Mesenchymal stem cell (in vitro differentiated cells and primary cell): ENCODE data around the gene MEX3A.
A peak's percentile ranks its signal among the peaks of the same experiment; 100 is the strongest.
"Not testable (repeated sequence)": the region's sequence is repeated elsewhere in the genome, so short reads cannot be mapped to it uniquely, and the experiment has no call there.

Experiments used
- DNase-seq: peaks from one replicate; pipeline ENCODE4 v3.0.0-alpha.2; 2013
- H2AFZ ChIP-seq: one replicate; pipeline ENCODE4 v1.6.1; 2013; ENCODE audit warnings: low read depth, mild to moderate bottlenecking, control low read depth, inconsistent platforms, low read length, moderate library complexity
- H2AK5ac ChIP-seq: 2 replicates; pipeline ENCODE4 v1.6.1; 2013; ENCODE audit warnings: low read length, moderate library complexity, mild to moderate bottlenecking, inconsistent platforms; ENCODE audit not compliant: severe bottlenecking
- H2BK120ac ChIP-seq: one replicate; pipeline ENCODE4 v1.6.1; 2013; ENCODE audit warnings: low read depth, mild to moderate bottlenecking, inconsistent platforms, low read length, moderate library complexity
- H2BK12ac ChIP-seq, 2 experiments: one replicate each; pipeline ENCODE4 v1.6.1; 2013; ENCODE audit warnings: inconsistent platforms in 2 of 2, low read length in 2 of 2, mild to moderate bottlenecking in 2 of 2, moderate library complexity in 2 of 2, control low read depth in 1 of 2
- H2BK15ac ChIP-seq: one replicate; pipeline ENCODE4 v1.6.1; 2013; ENCODE audit warnings: mild to moderate bottlenecking, low read depth, inconsistent platforms; ENCODE audit not compliant: poor library complexity, severe bottlenecking
- H2BK5ac ChIP-seq: 2 replicates; pipeline ENCODE4 v1.6.1; 2013; ENCODE audit warnings: low read depth, mild to moderate bottlenecking, low read length, control low read depth, inconsistent platforms; ENCODE audit not compliant: poor library complexity, severe bottlenecking
- H3K14ac ChIP-seq, 2 experiments: one replicate each; pipeline ENCODE4 v1.6.1; 2013; ENCODE audit warnings: inconsistent platforms in 2 of 2, low read length in 2 of 2, control low read depth in 1 of 2, mild to moderate bottlenecking in 1 of 2, moderate library complexity in 1 of 2
- H3K18ac ChIP-seq, 2 experiments: one replicate each; pipeline ENCODE4 v1.6.1; 2013; ENCODE audit warnings: inconsistent platforms in 2 of 2, low read length in 2 of 2, control low read depth in 1 of 2, low read depth in 1 of 2, mild to moderate bottlenecking in 1 of 2
- H3K23ac ChIP-seq, 2 experiments: one replicate each; pipeline ENCODE4 v1.6.1; 2013; ENCODE audit warnings: inconsistent platforms in 2 of 2, low read length in 2 of 2, mild to moderate bottlenecking in 2 of 2, moderate library complexity in 2 of 2, control low read depth in 1 of 2
- H3K27ac ChIP-seq: 2 replicates; pipeline ENCODE4 v1.5.1; 2013; ENCODE audit warnings: mild to moderate bottlenecking, moderate library complexity, low read length, control low read depth, inconsistent platforms; ENCODE audit not compliant: poor library complexity, severe bottlenecking
- H3K27me3 ChIP-seq, 2 experiments: 2 replicates each; pipeline versions ENCODE4 v1.6.1 to v1.7.0; 2013; ENCODE audit warnings: low read length in 2 of 2, mild to moderate bottlenecking in 2 of 2, moderate library complexity in 2 of 2, control low read depth in 1 of 2, inconsistent platforms in 1 of 2; ENCODE audit not compliant: control insufficient read depth in 1 of 2, insufficient read depth in 1 of 2
- H3K36me3 ChIP-seq, 2 experiments: 2 replicates each; pipeline versions ENCODE4 v1.6.1 to v1.7.0; 2013; ENCODE audit warnings: low read length in 2 of 2, control low read depth in 1 of 2, inconsistent platforms in 1 of 2, low read depth in 1 of 2, mild to moderate bottlenecking in 1 of 2; ENCODE audit not compliant: insufficient read depth in 2 of 2, control insufficient read depth in 1 of 2
- H3K4ac ChIP-seq, 2 experiments: one replicate each; pipeline ENCODE4 v1.6.1; 2013; ENCODE audit warnings: inconsistent platforms in 2 of 2, low read length in 2 of 2, mild to moderate bottlenecking in 2 of 2, moderate library complexity in 2 of 2, control low read depth in 1 of 2, low read depth in 1 of 2
- H3K4me1 ChIP-seq: 2 replicates; pipeline ENCODE4 v1.6.1; 2013; ENCODE audit warnings: low read depth, low read length, control low read depth; ENCODE audit not compliant: control insufficient read depth, insufficient read depth
- H3K4me2 ChIP-seq: 2 replicates; pipeline ENCODE4 v1.6.1; 2013; ENCODE audit warnings: low read length, mild to moderate bottlenecking, inconsistent platforms; ENCODE audit not compliant: poor library complexity, severe bottlenecking
- H3K4me3 ChIP-seq, 2 experiments: 2 replicates each; pipeline versions ENCODE4 v1.5.1 to v1.7.0; 2013; ENCODE audit warnings: low read length in 2 of 2, mild to moderate bottlenecking in 2 of 2, control low read depth in 1 of 2, low read depth in 1 of 2; ENCODE audit not compliant: insufficient read depth in 1 of 2
- H3K79me1 ChIP-seq: replicated peaks from 2 replicates; pipeline ENCODE4 v1.6.1; 2013; ENCODE audit warnings: mild to moderate bottlenecking, control low read depth, low read length, inconsistent platforms; ENCODE audit not compliant: poor library complexity, severe bottlenecking
- H3K9ac ChIP-seq: 2 replicates; pipeline ENCODE4 v1.7.0; 2013; ENCODE audit warnings: mild to moderate bottlenecking, low read length, moderate library complexity
- H3K9me3 ChIP-seq: 2 replicates; pipeline ENCODE4 v1.7.0; 2013; ENCODE audit warnings: mild to moderate bottlenecking, low read length; ENCODE audit not compliant: control insufficient read depth
- H4K8ac ChIP-seq: one replicate; pipeline ENCODE4 v1.6.1; 2013; ENCODE audit warnings: inconsistent platforms, mild to moderate bottlenecking, low read length, moderate library complexity
- H4K91ac ChIP-seq: one replicate; pipeline ENCODE4 v1.6.1; 2013; ENCODE audit warnings: mild to moderate bottlenecking, low read length, inconsistent platforms
- WGBS: methylation state at CpG from one replicate; pipeline ENCODE4 v1.1.7; 2013; ENCODE audit warnings: mixed read lengths; 5-methylcytosine and 5-hydroxymethylcytosine counted together

The MEX3A gene

GRCh38 chr1:156072251-156072650 is 10.0 kb downstream of the MEX3A start:
- WGBS: 81% methylated on average over 5 of the region's 6 CpGs
- H3K4ac ChIP-seq: no peak overlapping the region

GRCh38 chr1:156071332-156071816 is 10.9 kb downstream of the MEX3A start:
- H2BK12ac ChIP-seq, H2AFZ ChIP-seq, H3K4me3 ChIP-seq, H2BK120ac ChIP-seq, H4K8ac ChIP-seq, H2BK5ac ChIP-seq, H3K14ac ChIP-seq, DNase-seq, H4K91ac ChIP-seq, H3K9ac ChIP-seq, H3K4me1 ChIP-seq, H2BK15ac ChIP-seq, H3K4ac ChIP-seq, H2AK5ac ChIP-seq, H3K23ac ChIP-seq, H3K27ac ChIP-seq, H3K9me3 ChIP-seq, H3K18ac ChIP-seq, H3K4me2 ChIP-seq: not testable (repeated sequence)
- peaks cover 0 to 10% of the 10 kb centered on the region in 2 experiments for H3K27me3 ChIP-seq
- peaks cover 0 to 41% of the 10 kb centered on the region in 2 experiments for H3K36me3 ChIP-seq
- 90% methylated on average over 6 of the region's 7 CpGs for WGBS
- peaks cover 24% of the 10 kb centered on the region for H3K79me1 ChIP-seq

More at GRCh38 chr1:156072251-156072650, 10.0 kb downstream of the MEX3A start:
- Histone ChIP-seq H2BK5ac (no peak overlapping the region), H3K4me1 (peaks cover 17% of the 10 kb centered on the region), H3K9me3 (no peaks in the 10 kb centered on the region), H3K14ac (no peak overlapping the region), H2AFZ (no peak overlapping the region), H3K4me3 (no peak overlapping the region), H3K79me1 (peaks cover 32% of the 10 kb centered on the region), H3K27ac (no peak overlapping the region), H3K23ac (no peak overlapping the region), H2BK120ac (no peak overlapping the region), H2BK12ac (peak overlapping the region in 1 of 2 experiments; percentile 16), H3K36me3 (peaks cover 0 to 50% of the 10 kb centered on the region in 2 experiments), H3K4me2 (no peak overlapping the region), H4K91ac (no peak overlapping the region), H3K27me3 (peaks cover 0 to 10% of the 10 kb centered on the region in 2 experiments), H3K9ac (no peak overlapping the region), H2AK5ac (no peak overlapping the region), H2BK15ac (no peak overlapping the region), H4K8ac (no peak overlapping the region), H3K18ac (no peak overlapping the region)
- DNase-seq: no peak

GRCh38 chr1:156070548-156070947 is 11.7 kb downstream of the MEX3A start:
- Histone ChIP-seq H3K79me1 (peaks cover 19% of the 10 kb centered on the region), H3K9ac (no peak overlapping the region), H2AFZ (no peak overlapping the region), H3K36me3 (peaks cover 0 to 33% of the 10 kb centered on the region in 2 experiments), H3K23ac (no peak overlapping the region), H3K4me1 (peaks cover 4% of the 10 kb centered on the region), H2BK5ac (no peak overlapping the region), H3K27me3 (peaks cover 0 to 10% of the 10 kb centered on the region in 2 experiments), H3K4ac (no peak overlapping the region), H3K27ac (no peak overlapping the region), H2BK12ac (no peak overlapping the region), H3K18ac (no peak overlapping the region), H3K4me2 (no peak overlapping the region), H2BK15ac (no peak overlapping the region), H2AK5ac (no peak overlapping the region), H4K8ac (no peak overlapping the region), H3K4me3 (no peak overlapping the region), H2BK120ac (no peak overlapping the region), H4K91ac (no peak overlapping the region), H3K14ac (no peak overlapping the region), H3K9me3 (no peaks in the 10 kb centered on the region)
- 100% methylated on average over 4 of the region's 4 CpGs for WGBS
- no peak for DNase-seq

GRCh38 chr1:156069490-156070455 is 12.5 kb downstream of the MEX3A start:
- H2BK12ac ChIP-seq: no peak overlapping the region
- H3K4me3 ChIP-seq: no peak overlapping the region

More at GRCh38 chr1:156069490-156070455, 12.5 kb downstream of the MEX3A start:
- peaks cover 0 to 26% of the 10 kb centered on the region in 2 experiments for H3K36me3 ChIP-seq
- H3K18ac ChIP-seq: no peak overlapping the region
- no peak overlapping the region for H3K14ac ChIP-seq
- peaks cover 4% of the 10 kb centered on the region for H3K4me1 ChIP-seq
- peak overlapping the region; percentile 60 for H2BK15ac ChIP-seq
- H3K9me3 ChIP-seq: no peaks in the 10 kb centered on the region
- no peak overlapping the region for H2BK120ac ChIP-seq
- H4K91ac ChIP-seq: peak overlapping the region; percentile 64
- no peak overlapping the region for H2AFZ ChIP-seq
- no peak for DNase-seq
- H3K4ac ChIP-seq: no peak overlapping the region
- H3K4me2 ChIP-seq: no peak overlapping the region
- WGBS: 92% methylated on average over 3 of the region's 3 CpGs
- H3K27ac ChIP-seq: no peak overlapping the region
- H3K23ac ChIP-seq: no peak overlapping the region
- H2BK5ac ChIP-seq: no peak overlapping the region
- H4K8ac ChIP-seq: peak overlapping the region; percentile 19
- H3K9ac ChIP-seq: no peak overlapping the region
- peaks cover 0 to 10% of the 10 kb centered on the region in 2 experiments for H3K27me3 ChIP-seq
- peaks cover 12% of the 10 kb centered on the region for H3K79me1 ChIP-seq
- no peak overlapping the region for H2AK5ac ChIP-seq
